Duodenal mucosa (tissue), 2 donors: Measurements from ENCODE around the gene OR52N5.
A peak's percentile ranks its signal among the peaks of the same experiment; 100 is the strongest.

Experiments
- H3K27ac ChIP-seq: one replicate; pipeline ENCODE4 v1.7.0; 2013; ENCODE audit warnings: low read depth, low read length
- H3K27me3 ChIP-seq, 2 donors: one replicate each; pipeline ENCODE4 v1.7.0; 2013; ENCODE audit warnings: low read length in 2 of 2, control low read depth in 1 of 2; ENCODE audit not compliant: insufficient read depth in 2 of 2, control insufficient read depth in 1 of 2
- H3K36me3 ChIP-seq, 2 donors: one replicate each; pipeline ENCODE4 v1.7.0; 2013; ENCODE audit warnings: low read length in 2 of 2, control low read depth in 1 of 2; ENCODE audit not compliant: insufficient read depth in 2 of 2, control insufficient read depth in 1 of 2
- H3K4me1 ChIP-seq, 2 donors: one replicate each; pipeline ENCODE4 v1.7.0; 2013; ENCODE audit warnings: low read length in 2 of 2, control low read depth in 1 of 2; ENCODE audit not compliant: insufficient read depth in 2 of 2, control insufficient read depth in 1 of 2
- H3K4me3 ChIP-seq, 2 donors: one replicate each; pipeline ENCODE4 v1.7.0; 2013; ENCODE audit warnings: low read length in 2 of 2, low read depth in 1 of 2
- H3K9ac ChIP-seq, 2 donors: one replicate each; pipeline ENCODE4 v1.7.0; 2013; ENCODE audit warnings: low read length in 2 of 2, low read depth in 1 of 2
- H3K9me3 ChIP-seq, 2 donors: one replicate each; pipeline ENCODE4 v1.7.0; 2013; ENCODE audit warnings: low read length in 2 of 2, control low read depth in 1 of 2; ENCODE audit not compliant: control insufficient read depth in 1 of 2

The OR52N5 gene

DNA sequence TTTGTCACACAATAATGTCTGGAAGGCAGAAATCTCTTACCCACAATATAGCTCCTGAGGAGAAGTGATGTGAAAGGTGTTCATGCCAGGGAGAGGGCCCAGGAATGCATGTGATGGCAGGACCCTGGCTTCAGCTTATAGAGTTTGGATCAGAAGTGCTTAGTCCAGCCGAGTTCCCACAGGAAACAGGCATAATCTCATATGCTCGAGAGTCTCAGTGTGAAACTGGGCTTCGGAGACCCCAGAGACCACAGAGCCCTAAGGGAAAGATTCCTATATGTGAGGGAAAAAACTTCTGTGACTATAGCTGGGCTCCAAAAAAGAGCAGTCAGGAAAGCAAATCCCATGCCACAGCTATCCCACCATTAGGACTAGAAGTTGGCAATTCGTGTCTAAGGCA is at the start of gene OR52N5:
OR52N5 (minus strand) TSS at position 101 of the 400 bp plus-strand sequence. CDS start 4,721 bp downstream, outside the sequence.
- no peaks in the 10 kb centered on the region for H3K27me3 ChIP-seq
- no peaks in the 10 kb centered on the region for H3K36me3 ChIP-seq
- H3K4me3 ChIP-seq, result no peak within 1 kb of the TSS
- H3K27ac ChIP-seq, result no peak within 1 kb of the TSS
- no peaks in the 10 kb centered on the region for H3K9me3 ChIP-seq
- no peak within 1 kb of the TSS for H3K9ac ChIP-seq
- H3K4me1 ChIP-seq, result no peaks in the 10 kb centered on the region

DNA sequence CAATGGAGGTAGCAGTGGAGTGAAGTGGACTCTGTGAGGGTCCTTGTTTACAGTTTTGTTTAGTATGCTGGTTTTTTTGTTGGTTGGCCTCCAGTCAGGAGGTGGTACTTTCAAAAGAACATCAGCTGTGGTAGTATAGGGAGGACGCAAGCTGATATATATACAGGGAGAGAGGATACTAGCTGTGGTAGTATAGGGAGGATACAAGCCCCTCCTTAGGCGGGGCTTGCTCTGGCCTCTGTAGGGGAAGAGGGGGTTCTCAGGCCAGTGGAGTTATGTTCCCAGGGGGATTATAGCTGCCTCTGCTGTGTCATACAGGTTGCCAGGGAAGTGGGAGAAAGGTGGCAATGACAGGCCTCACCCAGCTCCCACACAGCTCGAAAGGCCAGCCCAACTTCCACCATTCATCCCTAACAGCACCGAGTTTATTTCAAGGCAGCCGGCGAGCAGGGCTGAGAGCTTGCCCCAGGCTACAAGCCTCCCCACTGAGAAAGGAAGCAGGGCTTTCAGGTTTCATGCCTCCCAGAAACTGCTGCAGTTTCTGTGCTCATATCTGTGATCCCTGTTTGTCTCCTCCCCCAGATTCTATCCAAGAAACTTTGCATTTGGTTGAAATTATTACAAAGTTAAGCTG is 48.2 kb upstream of the OR52N5 start:
- Histone ChIP-seq H3K9ac (no peak overlapping the region), H3K4me1 (no peaks in the 10 kb centered on the region), H3K36me3 (no peaks in the 10 kb centered on the region), H3K27ac (no peak overlapping the region), H3K27me3 (no peaks in the 10 kb centered on the region), H3K9me3 (no peaks in the 10 kb centered on the region), H3K4me3 (no peak overlapping the region)

DNA sequence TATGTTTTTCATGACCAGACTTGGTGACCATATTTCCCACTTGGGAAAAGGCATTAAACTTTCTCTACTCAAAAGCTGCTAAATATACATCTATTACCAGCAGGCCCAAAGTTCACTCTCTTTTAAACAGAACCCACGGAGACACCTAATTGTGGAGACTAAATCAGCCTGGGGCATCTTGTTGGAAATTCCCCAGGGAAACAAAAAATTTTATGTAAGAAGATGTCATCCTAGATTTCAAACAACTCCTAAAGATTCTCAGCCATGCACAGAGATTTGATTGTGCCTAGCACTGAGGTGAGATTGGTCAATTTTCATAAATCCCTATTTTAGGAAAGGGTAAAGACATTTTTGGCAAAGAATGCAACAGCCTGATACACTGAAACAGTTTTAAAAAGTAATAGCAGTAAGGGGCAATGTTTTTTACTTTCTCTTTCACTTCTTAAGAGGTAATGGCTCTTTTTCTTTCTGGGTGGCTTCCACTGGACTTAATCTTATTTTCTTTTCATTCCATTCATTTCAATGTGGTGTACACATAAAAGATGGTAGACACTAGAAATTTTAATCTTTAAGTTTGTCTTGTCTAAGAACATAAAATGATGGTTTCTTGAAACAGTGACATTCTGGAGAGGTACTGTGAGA is 35.2 kb upstream of the OR52N5 start:
- no peak overlapping the region for H3K9ac ChIP-seq
- H3K27me3 ChIP-seq, result no peaks in the 10 kb centered on the region
- peaks cover 0 to 5% of the 10 kb centered on the region in 2 donors for H3K4me1 ChIP-seq
- no peak overlapping the region for H3K27ac ChIP-seq
- no peaks in the 10 kb centered on the region for H3K9me3 ChIP-seq
- peak overlapping the region; percentile 23 for H3K4me3 ChIP-seq
- H3K36me3 ChIP-seq, result no peaks in the 10 kb centered on the region

DNA sequence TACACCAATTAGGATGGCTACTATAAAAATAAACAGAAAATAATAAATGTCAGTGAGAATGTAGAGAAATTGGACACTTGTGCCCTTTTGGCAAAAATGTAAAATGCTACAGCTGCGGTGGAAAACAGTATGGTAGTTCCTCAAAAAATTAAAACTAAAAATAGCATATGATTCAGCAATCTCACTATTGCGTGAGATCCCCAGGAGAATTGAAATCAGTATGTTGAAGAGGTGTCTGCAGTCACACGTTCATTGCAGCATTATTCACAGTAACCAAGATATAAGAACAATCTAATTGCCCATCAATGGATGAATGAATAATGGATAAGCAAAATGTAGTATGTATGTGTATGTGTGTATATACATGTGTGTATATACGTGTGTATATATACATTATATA is 32.4 kb upstream of the OR52N5 start:
- Histone ChIP-seq H3K27ac (no peak overlapping the region), H3K27me3 (no peaks in the 10 kb centered on the region), H3K4me1 (peaks cover 0 to 5% of the 10 kb centered on the region in 2 donors), H3K9me3 (no peaks in the 10 kb centered on the region), H3K36me3 (no peaks in the 10 kb centered on the region), H3K9ac (no peak overlapping the region), H3K4me3 (no peak overlapping the region)

DNA sequence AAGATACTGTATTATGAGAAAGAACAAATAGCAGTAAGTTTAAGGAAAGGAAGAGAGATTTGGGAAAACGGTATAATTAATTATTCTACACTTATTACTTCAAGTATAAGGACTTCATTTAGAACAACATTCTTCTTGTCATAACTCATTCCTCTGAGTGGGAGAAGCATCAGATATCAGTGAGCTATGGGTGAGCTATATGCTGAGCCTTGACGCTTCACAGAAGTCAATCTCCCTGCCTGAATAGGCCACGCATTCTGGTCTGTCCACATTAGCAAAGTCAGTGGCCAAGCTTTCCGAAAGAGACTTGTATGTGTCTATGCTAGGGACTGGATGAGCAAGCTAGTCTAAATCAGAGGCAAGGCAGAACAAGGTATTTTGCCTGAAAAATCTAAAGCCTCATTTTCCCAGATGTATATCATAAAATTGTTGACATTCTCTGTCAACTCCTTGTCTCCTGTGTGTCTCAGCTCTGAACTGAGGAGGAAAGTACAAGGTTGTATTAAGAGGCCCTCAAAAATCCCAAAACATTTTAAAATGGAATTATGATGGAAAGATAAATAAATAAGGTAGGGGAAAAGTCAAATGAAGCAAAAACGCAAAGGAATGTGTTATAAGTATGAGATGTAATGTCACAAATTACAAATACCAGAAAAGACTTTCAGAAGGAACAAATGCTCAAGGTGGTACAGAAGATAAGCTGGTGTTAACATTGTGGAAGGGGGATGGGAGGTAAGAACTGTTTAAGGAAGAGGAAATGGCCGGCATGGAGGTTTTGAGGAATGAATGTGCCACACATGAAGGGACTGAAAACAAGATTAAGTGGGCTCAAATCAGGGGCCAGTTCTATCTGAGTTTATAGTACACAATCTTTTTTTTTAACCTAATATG is 27.0 kb upstream of the OR52N5 start:
- H3K36me3 ChIP-seq, result no peaks in the 10 kb centered on the region
- H3K27ac ChIP-seq, result no peak overlapping the region
- H3K4me3 ChIP-seq, result no peak overlapping the region
- peaks cover 0 to 10% of the 10 kb centered on the region in 2 donors for H3K4me1 ChIP-seq
- H3K9ac ChIP-seq, result no peak overlapping the region
- no peaks in the 10 kb centered on the region for H3K9me3 ChIP-seq
- H3K27me3 ChIP-seq, result peaks cover 0 to 6% of the 10 kb centered on the region in 2 donors

DNA sequence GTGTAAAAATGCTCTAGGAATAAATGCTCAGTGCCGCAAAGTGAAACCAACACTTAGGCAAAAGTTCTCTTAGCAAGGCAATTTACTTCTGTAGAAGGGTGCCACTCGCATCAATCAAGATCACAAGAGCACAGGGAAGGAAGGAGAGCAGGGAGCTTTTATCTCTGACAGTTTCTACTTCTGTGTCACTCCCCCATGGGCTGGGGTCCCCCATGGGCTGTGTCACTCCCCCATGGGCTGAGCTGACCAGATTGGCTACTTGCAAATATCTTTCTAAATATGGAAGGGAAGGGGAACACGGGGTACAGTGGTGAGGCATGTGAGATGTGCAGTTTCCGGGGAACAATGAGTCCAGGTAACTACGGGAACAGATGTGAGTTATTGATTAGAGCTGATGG is 26.0 kb upstream of the OR52N5 start:
- Histone ChIP-seq H3K9me3 (no peaks in the 10 kb centered on the region), H3K36me3 (no peaks in the 10 kb centered on the region), H3K27me3 (peaks cover 0 to 6% of the 10 kb centered on the region in 2 donors), H3K4me1 (peaks cover 0 to 10% of the 10 kb centered on the region in 2 donors), H3K9ac (peak overlapping the region; percentile 4 to 61), H3K27ac (no peak overlapping the region), H3K4me3 (peak overlapping the region; percentile 57 to 79)

DNA sequence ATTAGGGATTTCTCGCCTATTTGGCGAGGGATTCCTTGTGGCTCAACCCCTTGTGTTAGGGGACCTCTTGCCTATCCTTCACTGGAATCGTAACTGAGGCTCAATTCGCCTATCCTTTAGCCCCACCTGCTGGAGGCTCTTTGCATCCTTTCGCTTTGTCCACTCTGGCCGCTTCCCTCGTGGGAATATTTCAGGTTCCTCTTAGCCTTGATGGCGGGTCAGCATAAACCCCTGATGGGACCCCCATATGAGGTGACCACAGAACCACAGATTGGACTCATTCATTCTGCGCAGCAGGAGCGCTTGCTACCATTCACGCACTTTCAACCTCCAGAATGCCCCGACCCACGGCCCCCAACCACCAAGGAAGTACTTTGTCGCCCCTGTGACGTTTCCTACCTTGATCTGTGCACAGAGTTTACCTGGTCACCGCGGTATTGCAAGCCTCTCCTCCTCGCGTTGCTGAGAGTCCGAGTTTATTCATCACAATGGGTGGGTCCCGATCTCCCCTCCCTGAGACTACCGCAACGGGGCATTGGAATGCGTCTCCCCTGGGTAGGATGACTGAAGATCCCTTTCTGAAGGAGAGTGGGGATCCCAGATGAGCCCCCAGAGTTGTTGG is 25.5 kb upstream of the OR52N5 start, which contains the start of gene OR52N2:
OR52N2 (plus strand) TSS at position 425 of the 622 bp plus-strand sequence. CDS start 11,412 bp downstream, outside the sequence.
- H3K9ac ChIP-seq, result peak within 1 kb of the TSS; percentile 4 to 61
- H3K4me1 ChIP-seq, result peaks cover 0 to 10% of the 10 kb centered on the region in 2 donors
- peak within 1 kb of the TSS; percentile 57 to 79 for H3K4me3 ChIP-seq
- H3K27ac ChIP-seq, result no peak within 1 kb of the TSS
- peaks cover 0 to 6% of the 10 kb centered on the region in 2 donors for H3K27me3 ChIP-seq
- H3K9me3 ChIP-seq, result no peaks in the 10 kb centered on the region
- no peaks in the 10 kb centered on the region for H3K36me3 ChIP-seq

DNA sequence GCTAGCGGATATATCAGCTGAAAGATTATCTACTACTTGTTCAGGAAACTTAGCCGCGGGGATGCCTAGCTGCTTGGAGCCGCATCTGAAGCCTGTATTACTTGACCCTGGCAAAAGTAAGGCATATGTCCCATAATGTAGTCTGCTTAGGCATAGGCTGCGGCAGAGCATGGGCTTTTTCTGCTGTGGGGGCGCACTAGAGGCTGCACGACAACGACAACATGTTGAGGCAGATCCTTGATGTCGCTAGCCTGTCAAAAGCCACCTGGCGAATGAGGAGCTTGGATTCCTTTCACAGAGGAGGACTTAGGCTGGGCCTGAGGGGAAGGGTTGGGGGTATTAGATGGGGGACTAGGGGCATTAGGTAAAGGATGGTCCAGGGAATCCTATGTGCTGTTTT is 24.4 kb upstream of the OR52N5 start:
- no peaks in the 10 kb centered on the region for H3K9me3 ChIP-seq
- H3K4me3 ChIP-seq, result no peak overlapping the region
- peaks cover 0 to 10% of the 10 kb centered on the region in 2 donors for H3K4me1 ChIP-seq
- H3K27ac ChIP-seq, result no peak overlapping the region
- H3K9ac ChIP-seq, result no peak overlapping the region
- H3K36me3 ChIP-seq, result no peaks in the 10 kb centered on the region
- H3K27me3 ChIP-seq, result peaks cover 0 to 6% of the 10 kb centered on the region in 2 donors

DNA sequence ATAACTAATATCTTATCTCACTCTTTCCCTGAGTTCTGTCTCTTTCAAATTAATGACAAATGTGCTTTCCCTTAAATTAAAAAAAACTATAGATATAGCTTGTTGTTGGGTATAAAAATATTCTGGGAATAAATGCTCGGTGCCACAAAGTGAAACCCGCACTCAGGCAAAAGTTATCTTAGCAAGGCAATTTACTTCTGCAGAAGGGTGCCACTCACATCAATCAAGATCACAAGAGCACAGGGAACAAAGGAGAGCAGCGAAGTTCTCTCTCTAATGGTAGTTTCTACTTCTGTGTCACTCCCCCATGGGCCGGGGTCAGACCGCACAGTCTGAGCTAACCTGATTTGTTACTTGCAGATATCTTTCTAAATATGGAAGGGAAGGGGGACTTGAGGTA is 20.8 kb upstream of the OR52N5 start:
- Histone ChIP-seq H3K9me3 (no peaks in the 10 kb centered on the region), H3K27ac (no peak overlapping the region), H3K27me3 (no peaks in the 10 kb centered on the region), H3K4me1 (peaks cover 0 to 5% of the 10 kb centered on the region in 2 donors), H3K9ac (no peak overlapping the region), H3K4me3 (no peak overlapping the region), H3K36me3 (no peaks in the 10 kb centered on the region)
